T-cell (primary cell): ENCODE measurements around the gene TLCD5. TPM values are rescaled to one million over a fixed set of nuclear protein-coding genes. Genes with fewer than 3 reads are reported as not detected.

Experiments
- ATAC-seq, 4 experiments: fragments of 200-7000 bp in 3 of 4; fragments of 150-1000 bp in 1 of 4; cut with Tn5 transposase; replicated peaks in 1 of 4; 1 replicate in 3 of 4; 2 replicates in 1 of 4; pipeline ENCODE4 v1.10.0; 2021; ENCODE audit warnings: moderate library complexity in 3 of 4, mild to moderate bottlenecking in 2 of 4, moderate number of reproducible peaks in 1 of 4
- CTCF ChIA-PET, 2 donors: fragments of 300-600 bp; sonication (Branson Sonifier 250); formaldehyde crosslinking; loops; one replicate each; lab custom pipeline; 2022; ENCODE audit warnings: antibody characterized with exemption in 2 of 2; lab: Charles Lee
- POLR2A ChIA-PET, 2 donors: fragments of 300-600 bp; sonication (Branson Sonifier 250); formaldehyde crosslinking; loops; one replicate each; lab custom pipeline; 2022; ENCODE audit warnings: antibody characterized with exemption in 2 of 2; lab: Charles Lee
- DNase-seq, 35 experiments: peaks; one replicate each; pipeline versions ENCODE4 v3.0.0 to v3.0.0-alpha.2; 2013 to 2023
- H3K27ac ChIP-seq: one replicate; pipeline ENCODE4 v1.5.1; 2013; ENCODE audit warnings: low read length
- H3K27me3 ChIP-seq, 2 experiments: replicated peaks in 1 of 2; 1 replicate in 1 of 2; 2 replicates in 1 of 2; pipeline versions ENCODE4 v1.6.1 to v1.7.0; 2013; ENCODE audit warnings: low read length in 1 of 2, mixed read lengths in 1 of 2; ENCODE audit not compliant: control insufficient read depth in 2 of 2, insufficient read depth in 2 of 2; ENCODE audit errors: extremely low read depth in 1 of 2
- H3K36me3 ChIP-seq, 2 donors: 1 replicate in 1 of 2; 2 replicates in 1 of 2; pipeline versions ENCODE4 v1.6.1 to v1.7.0; 2013; ENCODE audit warnings: low read length in 1 of 2; ENCODE audit not compliant: control insufficient read depth in 2 of 2, insufficient read depth in 1 of 2; ENCODE audit errors: extremely low read depth in 1 of 2
- H3K4me1 ChIP-seq, 2 experiments: 1 replicate in 1 of 2; 2 replicates in 1 of 2; pipeline versions ENCODE4 v1.6.1 to v1.7.0; 2013; ENCODE audit warnings: low read length in 2 of 2, mixed read lengths in 1 of 2; ENCODE audit not compliant: insufficient read depth in 2 of 2, control insufficient read depth in 1 of 2; ENCODE audit errors: extremely low read depth in 1 of 2
- H3K4me3 ChIP-seq, 2 donors: 1 replicate in 1 of 2; 2 replicates in 1 of 2; pipeline versions ENCODE4 v1.5.1 to v1.7.0; 2013; ENCODE audit warnings: mild to moderate bottlenecking in 2 of 2, low read length in 1 of 2, moderate library complexity in 1 of 2; ENCODE audit not compliant: control insufficient read depth in 1 of 2; ENCODE audit errors: extremely low read depth in 1 of 2
- H3K9me3 ChIP-seq: 2 replicates; pipeline ENCODE4 v1.7.0; 2013
- H3K27ac Mint-ChIP-seq, 2 donors: one replicate each; pipeline ENCODE4 v1.8.0; 2020 to 2021; ENCODE audit warnings: mild to moderate bottlenecking in 2 of 2, mixed read lengths in 2 of 2
- H3K27me3 Mint-ChIP-seq, 2 donors: one replicate each; pipeline ENCODE4 v1.8.0; 2021 to 2022; ENCODE audit warnings: mixed read lengths in 2 of 2
- H3K36me3 Mint-ChIP-seq: one replicate; pipeline ENCODE4 v1.8.0; 2021; ENCODE audit warnings: mixed read lengths
- H3K4me1 Mint-ChIP-seq, 3 donors: one replicate each; pipeline ENCODE4 v1.8.0; 2020 to 2022; ENCODE audit warnings: mixed read lengths in 3 of 3, mild to moderate bottlenecking in 1 of 3
- H3K4me3 Mint-ChIP-seq, 3 donors: one replicate each; pipeline ENCODE4 v1.8.0; 2020 to 2022; ENCODE audit warnings: mild to moderate bottlenecking in 3 of 3, mixed read lengths in 3 of 3, moderate library complexity in 3 of 3
- H3K9me3 Mint-ChIP-seq, 3 donors: one replicate each; pipeline ENCODE4 v1.8.0; 2020 to 2022; ENCODE audit warnings: mixed read lengths in 3 of 3
- WGBS: methylation state at CpG from one replicate; pipeline ENCODE4 v1.1.5; 2013; ENCODE audit warnings: missing lambda C conversion rate; ENCODE audit not compliant: insufficient coverage; 5-methylcytosine and 5-hydroxymethylcytosine counted together
- total RNA-seq, 35 experiments: library from RNA in 6 of 35; stranded (reverse) in 6 of 35; fragments of 120-200 nt in 1 of 35; gene quantifications; one replicate each; pipeline versions ENCODE4 v1.2.1 to v1.2.4 and lab custom pipeline; 2013 to 2026

The TLCD5 gene
- total RNA-seq, 5 donors from 2014 or later (not counting 1 experiment from before 2014, with no cell fraction given): 0.39 to 0.73 (median 0.61) TPM; not detected in 2

DNA sequence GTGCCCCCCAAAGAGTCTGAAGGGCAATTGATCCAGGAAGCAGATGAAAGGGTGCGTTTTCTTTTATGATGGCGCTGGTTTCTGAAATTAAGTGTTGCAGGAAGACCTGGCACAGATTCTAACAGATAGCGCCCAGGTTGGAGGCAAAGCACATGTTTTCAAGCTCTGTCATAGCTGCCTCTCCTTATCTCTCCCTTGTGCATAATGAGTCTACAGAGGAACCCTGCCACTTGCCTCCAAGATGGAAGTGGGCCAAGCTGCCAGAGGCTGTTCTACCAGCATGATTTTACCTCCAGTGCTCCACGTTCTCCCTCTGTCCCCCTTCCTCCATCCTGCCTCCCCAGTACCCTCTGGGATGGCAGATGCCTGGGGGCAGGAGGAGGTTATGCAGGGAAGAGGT, 30.0 kb upstream of the TLCD5 start:
- WGBS: 33% methylated on average over 2 of the region's 4 CpGs
- H3K27me3 Mint-ChIP-seq: peaks cover 49 to 54% of the 10 kb centered on the region in 2 donors
- no peaks in the 10 kb centered on the region for H3K36me3 Mint-ChIP-seq

DNA sequence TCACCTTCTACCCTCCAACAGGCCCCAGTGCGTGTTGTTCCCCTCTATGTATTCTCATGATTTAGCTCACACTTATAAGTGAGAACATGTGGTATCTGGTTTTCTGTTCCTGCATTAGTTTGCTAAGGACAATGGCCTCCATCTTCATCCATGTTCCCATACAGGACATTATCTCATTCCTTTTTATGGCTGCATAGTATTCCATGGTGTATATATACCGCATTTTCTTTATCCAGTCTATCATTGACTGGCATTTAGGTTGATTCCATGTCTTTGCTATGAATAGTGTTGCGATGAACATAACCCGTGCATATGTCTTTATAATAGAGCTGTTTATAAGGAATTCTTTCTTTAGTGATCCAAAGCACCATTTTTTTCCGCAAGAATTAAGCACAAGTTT, 28.5 kb upstream of the TLCD5 start:
- Mint-ChIP-seq H3K27ac (no peak overlapping the region), H3K9me3 (no peaks in the 10 kb centered on the region), H3K27me3 (peaks cover 43 to 50% of the 10 kb centered on the region in 2 donors), H3K4me1 (no peaks in the 10 kb centered on the region), H3K4me3 (no peak overlapping the region), H3K36me3 (no peaks in the 10 kb centered on the region)
- Histone ChIP-seq H3K4me1 (no peaks in the 10 kb centered on the region), H3K4me3 (no peak overlapping the region), H3K27me3 (peaks cover 0 to 25% of the 10 kb centered on the region in 2 experiments), H3K27ac (no peak overlapping the region), H3K36me3 (no peaks in the 10 kb centered on the region), H3K9me3 (no peaks in the 10 kb centered on the region)
- no peak for ATAC-seq
- no CpG with 5 or more reads among the region's 5 CpGs for WGBS
- no peak for DNase-seq
- ChIA-PET POLR2A (no interaction called here), CTCF (no interaction called here)

More for the DNA sequence above, 30.0 kb upstream of the TLCD5 start:
- Histone ChIP-seq H3K9me3 (no peaks in the 10 kb centered on the region), H3K36me3 (no peaks in the 10 kb centered on the region), H3K4me3 (no peak overlapping the region), H3K27ac (no peak overlapping the region), H3K4me1 (no peaks in the 10 kb centered on the region), H3K27me3 (peaks cover 2 to 21% of the 10 kb centered on the region in 2 experiments)
- no peaks in the 10 kb centered on the region for H3K9me3 Mint-ChIP-seq
- CTCF ChIA-PET: interaction anchor here in 1 of 2 donors (0.5 kb wide), 1 partner anchor 13 kb away, joined by 3 read pairs; no protein-coding TSS in a partner anchor
- DNase-seq (no peak), ATAC-seq (no peak)
- no peaks in the 10 kb centered on the region for H3K4me1 Mint-ChIP-seq
- POLR2A ChIA-PET: no interaction called here
- H3K27ac Mint-ChIP-seq: no peak overlapping the region
- no peak overlapping the region for H3K4me3 Mint-ChIP-seq

DNA sequence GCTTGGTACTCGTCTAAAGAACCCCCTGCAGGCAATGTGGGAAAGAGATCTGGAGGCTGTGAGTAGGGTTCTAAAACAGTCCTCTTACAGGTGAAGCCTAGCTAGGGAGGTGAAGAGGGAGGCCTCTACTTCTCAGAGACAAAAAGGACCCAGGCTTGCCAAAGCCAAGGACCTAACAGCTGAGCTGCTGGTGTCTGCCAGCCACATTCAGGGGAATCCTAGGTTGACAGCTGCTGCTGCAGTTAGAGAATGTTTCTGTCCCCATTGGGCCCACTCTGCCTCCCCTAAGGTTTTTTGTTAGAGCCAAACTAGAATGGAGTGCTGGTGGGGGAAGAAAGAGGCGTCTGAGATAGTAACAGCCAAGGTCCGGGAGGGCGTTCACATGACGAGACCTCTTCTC, 26.6 kb upstream of the TLCD5 start:
- Mint-ChIP-seq H3K4me3 (no peak overlapping the region), H3K9me3 (no peaks in the 10 kb centered on the region), H3K27ac (no peak overlapping the region), H3K36me3 (no peaks in the 10 kb centered on the region), H3K27me3 (peaks cover 40 to 48% of the 10 kb centered on the region in 2 donors), H3K4me1 (no peaks in the 10 kb centered on the region)
- Histone ChIP-seq H3K36me3 (no peaks in the 10 kb centered on the region), H3K4me3 (no peak overlapping the region), H3K27me3 (peaks cover 0 to 35% of the 10 kb centered on the region in 2 experiments), H3K27ac (no peak overlapping the region), H3K9me3 (no peaks in the 10 kb centered on the region), H3K4me1 (no peaks in the 10 kb centered on the region)
- DNase-seq (no peak), ATAC-seq (no peak)
- ChIA-PET CTCF (no interaction called here), POLR2A (no interaction called here)
- WGBS: 81% methylated on average over 4 of the region's 5 CpGs

DNA sequence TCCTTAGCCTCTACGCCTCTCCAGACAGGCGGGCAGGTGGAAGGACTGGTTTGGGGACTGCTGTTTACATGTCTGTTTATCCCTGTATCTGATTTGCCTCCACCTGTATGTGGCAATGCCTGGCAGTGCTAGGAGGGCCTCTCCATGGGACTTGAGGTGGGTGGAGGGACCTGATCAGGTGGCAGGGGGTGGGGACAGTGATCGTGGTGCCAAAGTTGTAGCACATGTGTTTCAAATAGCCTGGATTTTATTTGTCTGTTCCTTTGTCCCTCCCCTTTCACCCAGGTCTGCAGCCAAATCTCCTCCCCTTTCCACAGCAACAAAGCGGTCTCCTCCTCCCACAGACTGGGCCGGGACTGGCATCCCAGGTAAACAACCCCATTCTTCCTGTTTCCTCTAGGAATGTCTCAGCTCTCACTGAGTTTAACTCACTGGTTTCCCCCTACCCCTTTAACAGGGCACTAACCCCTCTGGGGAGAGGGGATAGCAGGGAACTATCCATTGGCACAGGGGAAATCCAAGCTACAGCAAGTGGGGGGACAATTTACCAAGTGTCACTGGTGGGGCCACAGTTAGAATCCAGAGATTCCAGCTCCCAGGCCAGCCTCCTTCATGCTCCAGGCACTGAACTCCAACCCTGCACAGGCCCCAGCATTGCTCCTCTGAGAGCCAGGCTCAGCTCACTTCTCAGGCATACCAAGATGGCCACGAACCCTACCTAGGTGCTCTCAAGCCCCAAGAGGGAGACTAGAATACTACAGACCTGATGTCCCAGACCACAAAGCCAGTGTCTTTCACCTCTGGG, 22.9 kb upstream of the TLCD5 start:
- no peak overlapping the region for H3K27ac ChIP-seq
- ATAC-seq: no peak
- Mint-ChIP-seq H3K27me3 (peaks cover 21 to 39% of the 10 kb centered on the region in 2 donors), H3K4me3 (no peak overlapping the region), H3K27ac (no peak overlapping the region), H3K4me1 (no peaks in the 10 kb centered on the region), H3K36me3 (no peaks in the 10 kb centered on the region), H3K9me3 (no peaks in the 10 kb centered on the region)
- peaks cover 0 to 43% of the 10 kb centered on the region in 2 experiments for H3K27me3 ChIP-seq
- H3K36me3 ChIP-seq: no peaks in the 10 kb centered on the region
- H3K9me3 ChIP-seq: no peaks in the 10 kb centered on the region
- POLR2A ChIA-PET: no interaction called here
- 67% methylated on average over 1 of the region's 6 CpGs for WGBS
- CTCF ChIA-PET: interaction anchor here (1.0 to 1.3 kb wide), 7 partner anchors 11 to 133 kb away, joined by 3 to 7 read pairs (median 4); no protein-coding TSS in a partner anchor
- H3K4me3 ChIP-seq: no peak overlapping the region
- no peak for DNase-seq
- no peaks in the 10 kb centered on the region for H3K4me1 ChIP-seq

DNA sequence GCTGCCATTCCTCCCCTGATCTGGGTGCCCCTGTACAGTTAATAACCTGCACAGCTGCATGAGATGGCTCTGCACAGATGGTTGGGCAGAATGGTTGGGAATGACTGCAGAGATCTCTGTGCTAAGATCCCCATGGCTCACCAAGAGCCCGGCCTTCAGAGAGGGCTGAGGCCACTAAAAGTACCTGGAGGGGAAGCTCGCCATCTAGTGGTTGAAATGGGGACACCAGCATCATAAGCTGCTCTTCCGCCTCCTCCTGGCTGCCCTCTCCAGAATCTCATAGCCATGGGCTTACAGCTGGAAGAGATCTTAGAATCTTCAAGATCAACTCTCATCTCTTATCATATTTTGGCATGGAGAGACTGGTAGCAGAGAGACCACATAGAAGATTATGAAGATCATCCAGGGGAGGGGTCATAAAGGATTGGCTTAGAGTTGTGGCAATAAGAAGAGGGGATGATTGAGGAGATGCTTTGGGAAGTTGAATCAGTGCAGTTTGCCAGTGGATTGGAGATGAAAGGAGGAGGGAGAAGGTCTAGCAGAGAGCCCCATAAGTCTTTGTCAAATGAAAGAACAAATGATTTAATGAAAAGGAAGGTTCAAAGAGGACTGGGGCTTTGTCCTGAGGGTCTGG, 22.0 kb upstream of the TLCD5 start:
- ATAC-seq: peak; percentile 27 to 73 (median 48)
- Mint-ChIP-seq H3K36me3 (no peaks in the 10 kb centered on the region), H3K4me1 (no peaks in the 10 kb centered on the region), H3K27me3 (peaks cover 16 to 36% of the 10 kb centered on the region in 2 donors), H3K9me3 (no peaks in the 10 kb centered on the region), H3K27ac (no peak overlapping the region), H3K4me3 (no peak overlapping the region)
- DNase-seq: peak in 31 of 35 experiments; percentile 6 to 78 (median 40)
- ChIA-PET CTCF (interaction anchor here in 1 of 2 donors (0.6 to 1.2 kb wide), 9 partner anchors 12 to 264 kb away, joined by 3 to 7 read pairs (median 4); no protein-coding TSS in a partner anchor), POLR2A (no interaction called here)
- Histone ChIP-seq H3K4me1 (no peaks in the 10 kb centered on the region), H3K36me3 (no peaks in the 10 kb centered on the region), H3K9me3 (no peaks in the 10 kb centered on the region), H3K27ac (no peak overlapping the region), H3K27me3 (peaks cover 0 to 44% of the 10 kb centered on the region in 2 experiments), H3K4me3 (no peak overlapping the region)
- 21% methylated on average over 2 of the region's 3 CpGs for WGBS

DNA sequence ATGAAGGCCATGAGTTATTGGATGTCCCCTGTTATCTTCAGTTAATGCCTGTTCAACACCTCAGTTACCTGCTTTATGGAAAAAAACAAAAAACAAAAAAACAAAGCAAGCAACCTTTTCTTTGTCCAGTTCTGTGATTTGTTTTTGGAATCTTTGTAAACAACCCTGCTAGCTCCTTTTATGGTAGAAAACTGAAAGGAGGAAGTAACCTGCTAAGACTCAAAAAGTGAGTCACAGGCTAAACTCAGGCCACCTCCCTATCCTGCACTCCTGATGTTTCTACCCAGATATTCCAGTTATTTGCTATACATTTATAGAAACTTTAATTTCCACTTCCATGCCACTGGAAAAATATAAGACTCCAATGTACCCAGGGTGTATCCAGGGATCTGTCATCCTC, 20.6 kb upstream of the TLCD5 start:
- Mint-ChIP-seq H3K36me3 (no peaks in the 10 kb centered on the region), H3K27ac (no peak overlapping the region), H3K9me3 (no peaks in the 10 kb centered on the region), H3K4me1 (no peaks in the 10 kb centered on the region), H3K27me3 (peaks cover 12 to 28% of the 10 kb centered on the region in 2 donors), H3K4me3 (no peak overlapping the region)
- ChIA-PET CTCF (interaction anchor here in 1 of 2 donors (0.5 to 0.9 kb wide), 4 partner anchors 25 to 830 kb away, joined by 3 read pairs; no protein-coding TSS in a partner anchor), POLR2A (no interaction called here)
- no peak overlapping the region for H3K27ac ChIP-seq
- no peaks in the 10 kb centered on the region for H3K9me3 ChIP-seq
- H3K36me3 ChIP-seq: no peaks in the 10 kb centered on the region
- no peak overlapping the region for H3K4me3 ChIP-seq
- peaks cover 0 to 48% of the 10 kb centered on the region in 2 experiments for H3K27me3 ChIP-seq
- ATAC-seq (no peak), DNase-seq (no peak)
- H3K4me1 ChIP-seq: no peaks in the 10 kb centered on the region
